Neural progenitor cell (in vitro differentiated cells): ENCODE data around the gene VKORC1.

ENCODE experiments used
- CTCF ChIP-seq: fragments of 200-600 bp; sonication (generic); IDR thresholded peaks from 2 replicates; pipeline ENCODE4 v1.5.1; 2017; ENCODE audit warnings: antibody characterized with exemption, mild to moderate bottlenecking
- EZH2 ChIP-seq: fragments of 200-600 bp; sonication (generic); IDR thresholded peaks from 2 replicates; pipeline ENCODE4 v1.6.1; 2017; ENCODE audit warnings: antibody characterized with exemption, mild to moderate bottlenecking, moderate library complexity
- EZH2phosphoT487 ChIP-seq: fragments of 200-600 bp; sonication (generic); IDR thresholded peaks from 2 replicates; pipeline ENCODE4 v1.6.1; 2017; ENCODE audit warnings: antibody characterized with exemption

GRCh38 chr16:31071861-31072260 lies 22.7 kb downstream of the VKORC1 start:
- TF ChIP-seq CTCF (no peak), EZH2phosphoT487 (no peak), EZH2 (no peak)
